DMS114 treated with DMSO at 0.1 percent for 48 hours (cell line): ENCODE measurements around the gene TUBGCP3.
"Not testable (repeated sequence)": the region's sequence is repeated elsewhere in the genome, so short reads cannot be mapped to it uniquely, and the experiment has no call there.

Experiments
- DNase-seq: peaks from one replicate; lab custom pipeline; 2025; ENCODE audit not compliant: unreplicated experiment; lab: John Stamatoyannopoulos, UW

Gene TUBGCP3

GRCh38 chr13:112531263-112531794 lies 56.6 kb downstream of the TUBGCP3 start:
- DNase-seq, result no peak

GRCh38 chr13:112530861-112531260 lies 57.1 kb downstream of the TUBGCP3 start:
- DNase-seq, result no peak

GRCh38 chr13:112529216-112529615 lies 58.7 kb downstream of the TUBGCP3 start:
- DNase-seq, result no peak

GRCh38 chr13:112526146-112526853 lies 61.7 kb downstream of the TUBGCP3 start:
- no peak for DNase-seq

GRCh38 chr13:112525356-112525945 lies 62.5 kb downstream of the TUBGCP3 start:
- DNase-seq, result no peak

GRCh38 chr13:112522578-112522977 lies 65.4 kb downstream of the TUBGCP3 start:
- no peak for DNase-seq

GRCh38 chr13:112521073-112521685 lies 66.8 kb downstream of the TUBGCP3 start:
- DNase-seq, result no peak

GRCh38 chr13:112519517-112520060 lies 68.4 kb downstream of the TUBGCP3 start:
- no peak for DNase-seq

GRCh38 chr13:112516218-112516617 lies 71.7 kb downstream of the TUBGCP3 start:
- no peak for DNase-seq

GRCh38 chr13:112513761-112514160 lies 74.2 kb downstream of the TUBGCP3 start:
- no peak for DNase-seq

- DNase-seq, result no peak
Measured at GRCh38 chr13:112510987-112511685, 76.8 kb downstream of the TUBGCP3 start.

- DNase-seq, result peak; percentile 30
Measured at GRCh38 chr13:112510002-112510780, 77.8 kb downstream of the TUBGCP3 start.

GRCh38 chr13:112509190-112509589 lies 78.8 kb downstream of the TUBGCP3 start:
- DNase-seq, result no peak

GRCh38 chr13:112506046-112506445 lies 81.9 kb downstream of the TUBGCP3 start:
- DNase-seq, result no peak

GRCh38 chr13:112496166-112496565 lies 91.8 kb downstream of the TUBGCP3 start:
- DNase-seq, result no peak

- no peak for DNase-seq
Measured at GRCh38 chr13:112495465-112495864, 92.5 kb downstream of the TUBGCP3 start.

GRCh38 chr13:112489199-112489598 lies 98.8 kb downstream of the TUBGCP3 start:
- no peak for DNase-seq

GRCh38 chr13:112488343-112489050 lies 99.5 kb downstream of the TUBGCP3 start:
- DNase-seq, result not testable (repeated sequence)

GRCh38 chr13:112487127-112487517 lies 100.8 kb downstream of the TUBGCP3 start:
- no peak for DNase-seq
